GM18526 (cell line): ENCODE measurements around the gene APBB1.

Experiments
- POLR2A ChIP-seq: IDR thresholded peaks from 3 replicates; pipeline ENCODE4 v1.6.1; 2011; ENCODE audit not compliant: insufficient read length; ENCODE audit errors: extremely low read depth

Gene APBB1

GRCh38 chr11:6419009-6419631, at the start of gene APBB1:
APBB1 (minus strand) TSS chr11:6419094; CDS start chr11:6411347, 7,747 bp downstream.
- TF ChIP-seq POLR2A, result no peak

GRCh38 chr11:6459099-6459450, 40.2 kb upstream of the APBB1 start:
- TF ChIP-seq POLR2A, result no peak

GRCh38 chr11:6458352-6459098, 39.6 kb upstream of the APBB1 start:
- no peak for TF ChIP-seq POLR2A

GRCh38 chr11:6457581-6458320, 38.9 kb upstream of the APBB1 start:
- TF ChIP-seq POLR2A, result no peak

GRCh38 chr11:6456361-6457073, 37.6 kb upstream of the APBB1 start:
- TF ChIP-seq POLR2A, result no peak

- no peak for TF ChIP-seq POLR2A
Observed at GRCh38 chr11:6455070-6455469, 36.2 kb upstream of the APBB1 start.

- TF ChIP-seq POLR2A, result no peak
Observed at GRCh38 chr11:6453152-6453551, 34.3 kb upstream of the APBB1 start.

GRCh38 chr11:6452219-6452618, 33.3 kb upstream of the APBB1 start:
- TF ChIP-seq POLR2A, result no peak

- no peak for TF ChIP-seq POLR2A
Observed at GRCh38 chr11:6448574-6448973, 29.7 kb upstream of the APBB1 start.

GRCh38 chr11:6443269-6444003, 24.5 kb upstream of the APBB1 start:
- TF ChIP-seq POLR2A, result no peak

GRCh38 chr11:6442441-6442840, 23.5 kb upstream of the APBB1 start:
- TF ChIP-seq POLR2A, result no peak

GRCh38 chr11:6440906-6441358, 22.0 kb upstream of the APBB1 start, which contains the start of gene HPX:
HPX (minus strand) TSS chr11:6440987; CDS start chr11:6440963, 24 bp downstream.
- TF ChIP-seq POLR2A, result no peak

- TF ChIP-seq POLR2A, result no peak
Observed at GRCh38 chr11:6438979-6439571, 20.2 kb upstream of the APBB1 start.

- no peak for TF ChIP-seq POLR2A
Observed at GRCh38 chr11:6437993-6438392, 19.1 kb upstream of the APBB1 start.
